ENCODE results near the gene TENM4. TPM values are rescaled to one million over a fixed set of nuclear protein-coding genes. Genes with fewer than 3 reads are reported as not detected.
A peak's percentile ranks its signal among the peaks of the same experiment; 100 is the strongest.

The TENM4 gene
- total RNA-seq, 2 donors from 2014 or later: 68.2 to 130 TPM

DNA sequence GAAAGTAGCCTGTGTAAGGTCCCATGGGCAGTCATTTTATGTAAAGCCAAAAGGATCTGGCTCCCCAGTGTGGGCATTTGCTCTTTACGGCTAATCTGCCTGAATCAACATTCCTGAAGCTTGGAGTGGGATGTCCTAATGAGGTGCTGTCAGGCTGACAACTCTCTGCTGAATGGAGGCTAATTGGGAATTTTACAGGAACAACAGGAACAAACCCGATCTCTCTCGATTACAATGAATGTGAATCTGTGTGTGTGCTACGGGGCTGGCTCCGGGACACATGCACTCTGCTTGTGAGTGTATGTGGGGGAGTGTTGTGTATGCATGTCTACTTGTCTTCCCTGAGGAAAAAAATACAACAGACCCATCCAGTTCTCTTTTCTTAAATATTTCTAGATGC, 415.2 kb downstream of the TENM4 start:
- Histone ChIP-seq H3K4me1 (ENCODE audit: control insufficient read depth, insufficient read depth, low read length) (peaks cover 25% of the 10 kb centered on the region), H3K36me3 (ENCODE audit: control insufficient read depth, insufficient read depth, low read length) (no peaks in the 10 kb centered on the region), H3K27ac (ENCODE audit: low read depth, low read length) (no peak overlapping the region), H3K9me3 (ENCODE audit: control insufficient read depth, low read length) (no peaks in the 10 kb centered on the region), H3K9ac (ENCODE audit: extremely low read depth, low read length, poor library complexity, severe bottlenecking) (peak overlapping the region; percentile 54), H3K27me3 (ENCODE audit: control insufficient read depth, insufficient read depth, low read length, poor library complexity, severe bottlenecking) (no peaks in the 10 kb centered on the region), H3K4me3 (ENCODE audit: low read length) (peak overlapping the region; percentile 35)
- 16% methylated on average over 5 of the region's 5 CpGs; no CpG with 5 or more reads in 1 of the 2 experiments for WGBS, 2 experiments (ENCODE audit: insufficient coverage in 1 of 2, insufficient read length in 1 of 2)
- TF ChIP-seq, protein P1, sequence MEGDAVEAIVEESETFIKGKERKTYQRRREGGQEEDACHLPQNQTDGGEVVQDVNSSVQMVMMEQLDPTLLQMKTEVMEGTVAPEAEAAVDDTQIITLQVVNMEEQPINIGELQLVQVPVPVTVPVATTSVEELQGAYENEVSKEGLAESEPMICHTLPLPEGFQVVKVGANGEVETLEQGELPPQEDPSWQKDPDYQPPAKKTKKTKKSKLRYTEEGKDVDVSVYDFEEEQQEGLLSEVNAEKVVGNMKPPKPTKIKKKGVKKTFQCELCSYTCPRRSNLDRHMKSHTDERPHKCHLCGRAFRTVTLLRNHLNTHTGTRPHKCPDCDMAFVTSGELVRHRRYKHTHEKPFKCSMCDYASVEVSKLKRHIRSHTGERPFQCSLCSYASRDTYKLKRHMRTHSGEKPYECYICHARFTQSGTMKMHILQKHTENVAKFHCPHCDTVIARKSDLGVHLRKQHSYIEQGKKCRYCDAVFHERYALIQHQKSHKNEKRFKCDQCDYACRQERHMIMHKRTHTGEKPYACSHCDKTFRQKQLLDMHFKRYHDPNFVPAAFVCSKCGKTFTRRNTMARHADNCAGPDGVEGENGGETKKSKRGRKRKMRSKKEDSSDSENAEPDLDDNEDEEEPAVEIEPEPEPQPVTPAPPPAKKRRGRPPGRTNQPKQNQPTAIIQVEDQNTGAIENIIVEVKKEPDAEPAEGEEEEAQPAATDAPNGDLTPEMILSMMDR (conservative IDR thresholded peaks at IDR 0.05): no peak
- no peaks in the 10 kb centered on the region for H3K27me3 Mint-ChIP-seq (ENCODE audit: insufficient read depth)
- peak overlapping the region; percentile 89 for H3K27ac Mint-ChIP-seq
- DNase-seq: peak; percentile 88
- H3K36me3 Mint-ChIP-seq (ENCODE audit: low read depth): peaks cover 10% of the 10 kb centered on the region
- no peak overlapping the region for H3K4me3 Mint-ChIP-seq
- H3K4me1 Mint-ChIP-seq: peaks cover 56% of the 10 kb centered on the region
- H3K9me3 Mint-ChIP-seq: no peaks in the 10 kb centered on the region

DNA sequence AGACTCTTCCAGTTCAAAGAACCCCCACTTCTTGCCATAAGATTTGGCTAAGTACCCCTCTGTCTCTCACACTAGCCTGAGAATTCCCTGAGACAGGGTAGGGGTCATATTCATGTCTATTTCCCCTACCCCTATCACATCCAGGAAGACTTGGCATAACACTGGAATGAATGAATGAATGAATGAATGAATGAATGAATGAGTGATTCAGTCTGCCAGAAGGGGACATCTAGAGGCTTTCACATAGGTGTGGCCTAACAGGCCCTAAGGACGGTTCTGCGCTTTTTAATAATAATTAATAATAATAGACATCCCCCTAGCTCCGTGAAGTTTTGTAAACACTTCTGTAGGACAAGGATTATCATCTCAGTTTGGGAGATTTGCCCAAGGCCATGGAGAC, 415.7 kb downstream of the TENM4 start:
- Histone ChIP-seq H3K4me1 (ENCODE audit: control insufficient read depth, insufficient read depth, low read length) (peaks cover 25% of the 10 kb centered on the region), H3K27ac (ENCODE audit: low read depth, low read length) (no peak overlapping the region), H3K27me3 (ENCODE audit: control insufficient read depth, insufficient read depth, low read length, poor library complexity, severe bottlenecking) (no peaks in the 10 kb centered on the region), H3K36me3 (ENCODE audit: control insufficient read depth, insufficient read depth, low read length) (no peaks in the 10 kb centered on the region), H3K9ac (ENCODE audit: extremely low read depth, low read length, poor library complexity, severe bottlenecking) (no peak overlapping the region), H3K9me3 (ENCODE audit: control insufficient read depth, low read length) (no peaks in the 10 kb centered on the region), H3K4me3 (ENCODE audit: low read length) (no peak overlapping the region)
- Mint-ChIP-seq H3K4me3 (no peak overlapping the region), H3K9me3 (no peaks in the 10 kb centered on the region), H3K36me3 (ENCODE audit: low read depth) (peaks cover 10% of the 10 kb centered on the region), H3K27ac (no peak overlapping the region), H3K27me3 (ENCODE audit: insufficient read depth) (no peaks in the 10 kb centered on the region), H3K4me1 (peaks cover 58% of the 10 kb centered on the region)
- TF ChIP-seq, protein P1 (conservative IDR thresholded peaks at IDR 0.05): no peak
- DNase-seq: peak; percentile 13
- WGBS, 2 experiments (ENCODE audit: insufficient coverage in 1 of 2, insufficient read length in 1 of 2): 92 to 100% methylated on average over 1 of the region's 3 CpGs

DNA sequence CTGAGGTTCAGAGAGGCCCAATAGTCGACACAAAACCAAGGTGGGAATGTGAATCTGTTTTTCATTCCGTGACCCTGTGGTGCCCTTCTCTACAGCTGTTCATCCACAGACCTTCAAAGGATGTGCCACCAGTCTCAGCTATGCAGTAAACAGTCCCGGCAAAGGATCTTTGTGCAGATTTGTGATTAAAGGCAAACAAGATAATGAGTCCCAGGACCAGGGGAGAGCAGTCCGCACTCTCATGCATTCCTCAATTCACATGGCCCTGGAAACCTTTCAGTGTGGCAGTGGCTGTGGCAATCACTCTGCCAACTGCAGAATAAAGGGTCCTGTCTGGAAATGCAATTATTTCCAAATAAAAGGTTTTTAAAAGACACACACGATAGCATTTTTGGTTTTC, 418.6 kb downstream of the TENM4 start:
- DNase-seq: no peak
- Mint-ChIP-seq H3K36me3 (ENCODE audit: low read depth) (peaks cover 10% of the 10 kb centered on the region), H3K4me1 (peaks cover 61% of the 10 kb centered on the region), H3K27me3 (ENCODE audit: insufficient read depth) (no peaks in the 10 kb centered on the region), H3K4me3 (no peak overlapping the region), H3K9me3 (no peaks in the 10 kb centered on the region), H3K27ac (no peak overlapping the region)
- TF ChIP-seq, protein P1 (conservative IDR thresholded peaks at IDR 0.05): no peak
- 85 to 95% methylated on average over 5 of the region's 5 CpGs for WGBS, 2 experiments (ENCODE audit: insufficient coverage in 1 of 2, insufficient read length in 1 of 2)
- H3K27me3 ChIP-seq (ENCODE audit: control insufficient read depth, insufficient read depth, low read length, poor library complexity, severe bottlenecking): no peaks in the 10 kb centered on the region
- no peaks in the 10 kb centered on the region for H3K9me3 ChIP-seq (ENCODE audit: control insufficient read depth, low read length)
- H3K36me3 ChIP-seq (ENCODE audit: control insufficient read depth, insufficient read depth, low read length): no peaks in the 10 kb centered on the region
- no peak overlapping the region for H3K9ac ChIP-seq (ENCODE audit: extremely low read depth, low read length, poor library complexity, severe bottlenecking)
- no peak overlapping the region for H3K4me3 ChIP-seq (ENCODE audit: low read length)
- no peak overlapping the region for H3K27ac ChIP-seq (ENCODE audit: low read depth, low read length)
- H3K4me1 ChIP-seq (ENCODE audit: control insufficient read depth, insufficient read depth, low read length): peaks cover 15% of the 10 kb centered on the region

Data from endodermal cell (in vitro differentiated cells).